ENCODE results near the gene SUN2.

- TF ChIP-seq, protein P1, sequence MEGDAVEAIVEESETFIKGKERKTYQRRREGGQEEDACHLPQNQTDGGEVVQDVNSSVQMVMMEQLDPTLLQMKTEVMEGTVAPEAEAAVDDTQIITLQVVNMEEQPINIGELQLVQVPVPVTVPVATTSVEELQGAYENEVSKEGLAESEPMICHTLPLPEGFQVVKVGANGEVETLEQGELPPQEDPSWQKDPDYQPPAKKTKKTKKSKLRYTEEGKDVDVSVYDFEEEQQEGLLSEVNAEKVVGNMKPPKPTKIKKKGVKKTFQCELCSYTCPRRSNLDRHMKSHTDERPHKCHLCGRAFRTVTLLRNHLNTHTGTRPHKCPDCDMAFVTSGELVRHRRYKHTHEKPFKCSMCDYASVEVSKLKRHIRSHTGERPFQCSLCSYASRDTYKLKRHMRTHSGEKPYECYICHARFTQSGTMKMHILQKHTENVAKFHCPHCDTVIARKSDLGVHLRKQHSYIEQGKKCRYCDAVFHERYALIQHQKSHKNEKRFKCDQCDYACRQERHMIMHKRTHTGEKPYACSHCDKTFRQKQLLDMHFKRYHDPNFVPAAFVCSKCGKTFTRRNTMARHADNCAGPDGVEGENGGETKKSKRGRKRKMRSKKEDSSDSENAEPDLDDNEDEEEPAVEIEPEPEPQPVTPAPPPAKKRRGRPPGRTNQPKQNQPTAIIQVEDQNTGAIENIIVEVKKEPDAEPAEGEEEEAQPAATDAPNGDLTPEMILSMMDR (IDR thresholded peaks at IDR 0.05) = no peak
- TF ChIP-seq POLR2AphosphoS5 (IDR thresholded peaks at IDR 0.05; ENCODE audit: low read depth, low read length) (no peak), SIN3A (IDR thresholded peaks at IDR 0.05; ENCODE audit: borderline replicate concordance, insufficient read depth, low read depth, low read length) (no peak)
- TF ChIP-seq, protein P2, sequence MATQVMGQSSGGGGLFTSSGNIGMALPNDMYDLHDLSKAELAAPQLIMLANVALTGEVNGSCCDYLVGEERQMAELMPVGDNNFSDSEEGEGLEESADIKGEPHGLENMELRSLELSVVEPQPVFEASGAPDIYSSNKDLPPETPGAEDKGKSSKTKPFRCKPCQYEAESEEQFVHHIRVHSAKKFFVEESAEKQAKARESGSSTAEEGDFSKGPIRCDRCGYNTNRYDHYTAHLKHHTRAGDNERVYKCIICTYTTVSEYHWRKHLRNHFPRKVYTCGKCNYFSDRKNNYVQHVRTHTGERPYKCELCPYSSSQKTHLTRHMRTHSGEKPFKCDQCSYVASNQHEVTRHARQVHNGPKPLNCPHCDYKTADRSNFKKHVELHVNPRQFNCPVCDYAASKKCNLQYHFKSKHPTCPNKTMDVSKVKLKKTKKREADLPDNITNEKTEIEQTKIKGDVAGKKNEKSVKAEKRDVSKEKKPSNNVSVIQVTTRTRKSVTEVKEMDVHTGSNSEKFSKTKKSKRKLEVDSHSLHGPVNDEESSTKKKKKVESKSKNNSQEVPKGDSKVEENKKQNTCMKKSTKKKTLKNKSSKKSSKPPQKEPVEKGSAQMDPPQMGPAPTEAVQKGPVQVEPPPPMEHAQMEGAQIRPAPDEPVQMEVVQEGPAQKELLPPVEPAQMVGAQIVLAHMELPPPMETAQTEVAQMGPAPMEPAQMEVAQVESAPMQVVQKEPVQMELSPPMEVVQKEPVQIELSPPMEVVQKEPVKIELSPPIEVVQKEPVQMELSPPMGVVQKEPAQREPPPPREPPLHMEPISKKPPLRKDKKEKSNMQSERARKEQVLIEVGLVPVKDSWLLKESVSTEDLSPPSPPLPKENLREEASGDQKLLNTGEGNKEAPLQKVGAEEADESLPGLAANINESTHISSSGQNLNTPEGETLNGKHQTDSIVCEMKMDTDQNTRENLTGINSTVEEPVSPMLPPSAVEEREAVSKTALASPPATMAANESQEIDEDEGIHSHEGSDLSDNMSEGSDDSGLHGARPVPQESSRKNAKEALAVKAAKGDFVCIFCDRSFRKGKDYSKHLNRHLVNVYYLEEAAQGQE (IDR thresholded peaks at IDR 0.05; ENCODE audit: insufficient read depth in 1 of 2, low read depth in 2 of 2, low read length in 1 of 2) = no peak
Observed at GRCh38 chr22:38753948-38754750, 1.6 kb downstream of the SUN2 start.
